Upper lobe of left lung (tissue), 4 donors: ENCODE measurements around the gene KRTAP5-3.

Experiments used
- CTCF ChIP-seq, 6 experiments: fragments of 450-650 bp in 4 of 6; fragments of 200-600 bp in 2 of 6; sonication (generic) in 2 of 6; IDR thresholded peaks; one replicate each; pipeline ENCODE4 v1.5.1; 2016 to 2019; ENCODE audit warnings: antibody characterized with exemption in 6 of 6
- POLR2A ChIP-seq, 4 donors: fragments of 450-650 bp; IDR thresholded peaks; one replicate each; pipeline ENCODE4 v1.5.1; 2016 to 2017; ENCODE audit warnings: antibody characterized with exemption in 4 of 4, mild to moderate bottlenecking in 2 of 4
- POLR2AphosphoS5 ChIP-seq, 2 donors: sonication (generic); formaldehyde crosslinking; IDR thresholded peaks; one replicate each; pipeline ENCODE4 v1.5.1; 2017; ENCODE audit warnings: antibody characterized with exemption in 2 of 2

GRCh38 chr11:1622086-1622485 is 13.8 kb upstream of the KRTAP5-3 start, which contains the start of gene KRTAP5-4:
- TF ChIP-seq POLR2A (IDR thresholded peaks at IDR 0.05), result no peak
- TF ChIP-seq CTCF (IDR thresholded peaks at IDR 0.05), result no peak
- TF ChIP-seq POLR2AphosphoS5 (IDR thresholded peaks at IDR 0.05), result no peak
